Activated T-cell treated with anti-CD3 and anti-CD28 coated beads for 4 hours (primary cell): ENCODE measurements around the gene ARHGEF40.

ENCODE experiments used
- DNase-seq: peaks from one replicate; pipeline ENCODE4 v3.0.0-alpha.2; 2020

Gene ARHGEF40

GRCh38 chr14:21070083-21070609 lies at the start of gene ARHGEF40:
ARHGEF40 (plus strand) TSS chr14:21070304; CDS start chr14:21070397, 93 bp downstream.
- no peak for DNase-seq

GRCh38 chr14:21020977-21021545 lies 49.0 kb upstream of the ARHGEF40 start:
- no peak for DNase-seq

GRCh38 chr14:21022686-21023085 lies 47.4 kb upstream of the ARHGEF40 start:
- no peak for DNase-seq

- DNase-seq, result no peak
These were observed 46.9 kb upstream of the ARHGEF40 start for GRCh38 chr14:21023174-21023573.

- DNase-seq, result no peak
These were observed 46.1 kb upstream of the ARHGEF40 start for GRCh38 chr14:21023817-21024584.

- DNase-seq, result peak; percentile 66
These were observed 45.3 kb upstream of the ARHGEF40 start, which contains the start of gene NDRG2 for GRCh38 chr14:21024585-21025370. NDRG2 (minus strand) TSS chr14:21025061; CDS start chr14:21023315, 1,746 bp downstream.

DNA sequence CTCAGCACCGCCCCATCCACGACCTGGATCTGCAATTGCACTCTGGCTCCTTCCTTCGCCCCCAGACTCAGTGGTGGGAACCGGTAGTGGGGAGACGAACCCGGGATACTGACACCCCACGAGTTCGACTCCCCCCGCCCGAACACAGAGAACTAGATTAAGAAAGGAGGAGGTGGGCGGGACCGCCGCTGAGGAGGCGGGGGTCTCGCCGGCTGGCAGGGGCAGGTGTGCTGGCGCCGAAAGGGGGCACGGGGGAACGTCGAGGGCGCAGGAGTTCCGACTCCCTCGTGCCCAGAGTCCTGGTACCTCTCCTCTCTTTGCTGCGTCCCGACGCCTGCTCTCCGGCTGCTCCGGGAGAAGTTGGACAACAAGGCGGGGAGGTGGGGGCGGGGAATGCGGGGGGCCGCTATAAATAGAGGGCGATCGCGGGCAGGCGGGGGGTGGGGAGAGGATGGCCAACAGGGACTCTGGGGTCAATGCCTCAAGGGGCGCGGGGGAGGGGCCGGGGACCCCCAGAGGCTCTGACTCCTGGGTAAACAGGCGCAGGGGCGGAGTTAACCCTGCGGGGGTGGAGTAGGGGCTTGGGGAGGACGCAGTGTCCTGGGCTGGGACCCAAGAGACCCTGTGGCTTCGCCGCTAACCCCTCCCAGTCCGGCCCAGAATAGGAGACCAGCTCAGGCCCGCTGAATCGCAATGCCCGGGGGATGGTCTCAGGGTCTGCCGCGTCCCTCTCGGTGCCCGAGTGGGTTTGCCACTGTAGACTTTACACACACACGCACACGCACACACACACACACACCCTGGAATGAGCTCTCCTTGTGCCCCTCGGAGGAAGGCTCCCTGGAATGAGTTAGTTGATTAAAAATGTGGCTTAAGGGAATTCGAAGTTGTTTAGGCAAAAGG lies 44.5 kb upstream of the ARHGEF40 start:
- peak; percentile 7 for DNase-seq

- no peak for DNase-seq
These were observed 43.7 kb upstream of the ARHGEF40 start for GRCh38 chr14:21026274-21026987.

DNA sequence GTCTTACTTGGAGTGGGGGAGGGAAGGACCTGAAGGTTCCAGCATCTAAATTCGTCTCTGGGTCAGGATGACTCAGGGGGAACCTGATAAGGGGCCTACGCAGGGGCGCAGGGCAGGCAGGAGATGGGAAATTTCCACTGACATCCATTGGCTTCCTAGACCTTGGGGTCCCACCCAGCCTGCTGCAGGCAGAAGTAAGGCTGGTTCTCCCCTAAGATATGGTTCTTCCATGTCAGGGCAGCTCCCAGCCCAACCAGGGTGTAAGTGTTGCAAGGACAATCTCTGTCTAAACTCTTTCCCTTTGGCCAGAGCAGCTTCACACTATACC lies 43.2 kb upstream of the ARHGEF40 start:
- no peak for DNase-seq

GRCh38 chr14:21029917-21030316 lies 40.2 kb upstream of the ARHGEF40 start, which contains the start of gene TPPP2:
TPPP2 (plus strand) TSS chr14:21030217; CDS start chr14:21030582, 365 bp downstream.
- DNase-seq, result no peak

- no peak for DNase-seq
These were observed 39.6 kb upstream of the ARHGEF40 start for GRCh38 chr14:21030531-21030930.

DNA sequence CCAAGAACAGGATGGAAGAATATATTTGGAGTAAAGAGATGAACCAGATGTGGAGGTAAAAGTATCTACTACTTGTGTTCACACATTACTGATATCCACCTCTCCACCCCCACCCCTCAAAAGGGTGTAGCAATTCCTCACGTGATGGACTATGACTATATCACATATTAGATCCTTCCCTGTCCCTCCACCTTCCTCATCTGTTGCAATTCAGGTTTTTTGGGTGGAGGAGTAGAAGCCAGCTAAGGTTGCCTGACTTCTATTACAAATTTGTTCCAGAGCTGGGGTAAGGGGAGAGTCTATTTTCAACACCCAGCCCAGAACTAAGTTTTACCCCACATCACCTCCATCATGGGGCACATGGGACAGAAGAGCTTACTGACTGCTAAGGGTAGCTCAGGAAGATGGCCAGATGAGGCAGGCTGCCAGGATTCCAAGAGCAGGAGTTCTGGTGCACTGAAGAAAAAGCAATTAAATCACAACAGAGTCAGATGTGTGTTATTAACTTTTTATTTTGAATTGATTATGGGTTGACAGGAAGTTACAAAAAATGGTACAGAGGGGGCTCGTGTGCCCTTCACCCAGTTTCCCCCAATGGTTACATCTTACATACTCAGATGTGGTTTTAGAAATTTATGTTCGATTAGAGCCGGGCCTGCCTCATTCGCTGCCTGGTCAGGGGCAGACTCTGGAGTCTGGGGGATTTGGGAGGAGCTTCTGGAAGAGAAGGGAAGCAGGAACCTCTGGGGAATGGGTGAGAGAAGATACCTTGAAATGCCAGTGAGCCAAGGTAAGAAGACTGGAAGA lies 37.6 kb upstream of the ARHGEF40 start:
- DNase-seq, result no peak

- DNase-seq, result no peak
These were observed 36.9 kb upstream of the ARHGEF40 start for GRCh38 chr14:21033133-21033698.

- no peak for DNase-seq
These were observed 35.4 kb upstream of the ARHGEF40 start, which contains the start of gene RNASE13 for GRCh38 chr14:21034707-21035106. RNASE13 (minus strand) TSS chr14:21034807; CDS start chr14:21034288, 519 bp downstream.

DNA sequence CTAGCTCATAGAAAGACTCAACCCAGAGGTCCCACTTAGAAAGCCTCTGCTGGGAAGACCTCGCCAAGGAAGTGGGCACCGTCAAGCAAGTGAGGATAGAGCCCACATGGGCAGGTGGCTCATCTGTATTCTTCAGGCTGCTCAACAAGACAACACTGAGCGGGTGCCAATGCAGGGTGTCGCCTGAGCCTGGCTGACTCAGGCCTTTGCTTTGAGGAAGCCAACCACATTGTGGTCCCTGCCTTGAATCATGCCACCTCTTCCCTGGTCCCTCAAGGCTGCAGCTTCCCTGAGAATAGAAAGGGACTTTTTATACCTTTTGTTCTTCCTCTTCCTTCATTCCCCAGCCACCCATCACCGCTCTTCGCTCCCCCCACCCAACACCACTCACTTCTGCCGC lies 33.4 kb upstream of the ARHGEF40 start:
- DNase-seq, result no peak

DNA sequence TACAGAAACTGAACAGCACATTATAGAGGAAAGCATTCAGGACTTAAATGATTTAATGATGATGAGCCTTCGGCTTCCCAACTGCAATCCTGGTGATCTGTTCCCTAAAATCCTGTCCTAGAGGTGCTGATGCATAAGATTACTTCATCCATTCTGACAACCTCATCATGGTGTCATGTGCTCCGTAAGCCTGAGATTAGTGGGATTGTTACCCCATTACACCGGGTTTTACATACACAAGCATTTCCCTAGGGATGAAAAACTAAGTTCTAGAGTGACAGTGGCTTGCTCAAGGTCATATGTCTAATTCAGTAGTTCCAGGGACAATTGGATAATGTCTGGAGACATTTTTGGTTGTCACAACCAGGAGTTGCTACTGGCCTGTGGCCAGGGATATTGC lies 32.9 kb upstream of the ARHGEF40 start:
- no peak for DNase-seq

- no peak for DNase-seq
These were observed 31.4 kb upstream of the ARHGEF40 start for GRCh38 chr14:21038441-21039422.

GRCh38 chr14:21039585-21040369 lies 30.3 kb upstream of the ARHGEF40 start:
- DNase-seq, result no peak
